Uterus (tissue), 4 donors: ENCODE data around the gene KIAA1755. TPM values are rescaled to one million over a fixed set of nuclear protein-coding genes. Genes with fewer than 3 reads are reported as not detected.

Source experiments
- DNase-seq, 2 donors: peaks; one replicate each; pipeline ENCODE4 v3.0.0-alpha.2; 2019 to 2020
- H3K27ac ChIP-seq, 2 donors: fragments of 200-600 bp; sonication (generic); 1 replicate in 1 of 2; 2 replicates in 1 of 2; pipeline ENCODE4 v1.5.1; 2016 to 2018
- H3K27me3 ChIP-seq, 2 donors: fragments of 200-600 bp; sonication (generic); one replicate each; pipeline ENCODE4 v1.5.1; 2018 to 2019; ENCODE audit warnings: control low read depth in 1 of 2
- H3K36me3 ChIP-seq, 2 donors: fragments of 200-600 bp; sonication (generic); one replicate each; pipeline ENCODE4 v1.5.1; 2019; ENCODE audit warnings: control low read depth in 1 of 2
- H3K4me1 ChIP-seq, 2 donors: fragments of 200-600 bp; sonication (generic); one replicate each; pipeline ENCODE4 v1.5.1; 2018 to 2019; ENCODE audit warnings: control low read depth in 1 of 2
- H3K4me3 ChIP-seq, 2 donors: fragments of 200-600 bp; sonication (generic); 1 replicate in 1 of 2; 2 replicates in 1 of 2; pipeline ENCODE4 v1.5.1; 2018 to 2019; ENCODE audit warnings: mild to moderate bottlenecking in 1 of 2
- H3K9me3 ChIP-seq, 2 donors: fragments of 200-600 bp; sonication (generic); one replicate each; pipeline ENCODE4 v1.5.1; 2019; ENCODE audit warnings: control low read depth in 1 of 2
- CTCF ChIP-seq, 4 experiments: fragments of 200-600 bp in 2 of 4; fragments of 450-650 bp in 2 of 4; sonication (generic) in 2 of 4; IDR thresholded peaks; one replicate each; pipeline ENCODE4 v1.5.1; 2016 to 2019; ENCODE audit warnings: antibody characterized with exemption in 4 of 4, mild to moderate bottlenecking in 2 of 4, moderate library complexity in 1 of 4
- POLR2A ChIP-seq, 2 donors: fragments of 450-650 bp; IDR thresholded peaks; one replicate each; pipeline ENCODE4 v1.6.1; 2016; ENCODE audit warnings: antibody characterized with exemption in 2 of 2, mild to moderate bottlenecking in 1 of 2, moderate library complexity in 1 of 2
- intact Hi-C: fragments of 100-400 bp; cut with DNase I; formaldehyde crosslinking; loops from one replicate; pipeline ENCODE4 v1.15.1; 2023; ENCODE audit warnings: low total_unique reads
- total RNA-seq, 4 donors: library from RNA; depleted of rRNA in 3 of 4; stranded (reverse); fragments of >200 nt in 3 of 4; gene quantifications; one replicate each; pipeline versions ENCODE4 v1.1.0 to v1.2.4, GENCODE V29; 2014 to 2023
- donor health status: DM: yes; HTN: yes; CAD: no.

KIAA1755 gene
- total RNA-seq, 4 donors from 2014 or later, result 5.3 to 47.6 (median 15.7) TPM

GRCh38 chr20:38301309-38301708, 40.8 kb upstream of the KIAA1755 start:
- no peak for DNase-seq
- intact Hi-C loops, result no loop called here
- no peaks in the 10 kb centered on the region for H3K27me3 ChIP-seq
- H3K4me3 ChIP-seq, result no peak overlapping the region
- no peak for TF ChIP-seq POLR2A (IDR thresholded peaks at IDR 0.05)
- no peak for TF ChIP-seq CTCF (IDR thresholded peaks at IDR 0.05)
- H3K4me1 ChIP-seq, result no peaks in the 10 kb centered on the region
- H3K9me3 ChIP-seq, result no peaks in the 10 kb centered on the region
- no peaks in the 10 kb centered on the region for H3K36me3 ChIP-seq
- H3K27ac ChIP-seq, result no peak overlapping the region

- no peaks in the 10 kb centered on the region for H3K36me3 ChIP-seq
- intact Hi-C loops, result no loop called here
- no peak for DNase-seq
- no peaks in the 10 kb centered on the region for H3K9me3 ChIP-seq
- TF ChIP-seq POLR2A (IDR thresholded peaks at IDR 0.05) (no peak), CTCF (IDR thresholded peaks at IDR 0.05) (no peak)
- H3K4me3 ChIP-seq, result no peak overlapping the region
- H3K4me1 ChIP-seq, result no peaks in the 10 kb centered on the region
- no peaks in the 10 kb centered on the region for H3K27me3 ChIP-seq
- peak overlapping the region in 1 of 2 donors; percentile 88 for H3K27ac ChIP-seq
Observed at GRCh38 chr20:38300438-38300837, 39.9 kb upstream of the KIAA1755 start.

GRCh38 chr20:38299963-38300362, 39.4 kb upstream of the KIAA1755 start:
- no peaks in the 10 kb centered on the region for H3K4me1 ChIP-seq
- no peaks in the 10 kb centered on the region for H3K36me3 ChIP-seq
- no peak overlapping the region for H3K4me3 ChIP-seq
- H3K9me3 ChIP-seq, result no peaks in the 10 kb centered on the region
- intact Hi-C loops, result no loop called here
- no peaks in the 10 kb centered on the region for H3K27me3 ChIP-seq
- no peak for DNase-seq
- peak overlapping the region; percentile 84 to 88 for H3K27ac ChIP-seq
- TF ChIP-seq POLR2A (IDR thresholded peaks at IDR 0.05) (no peak), CTCF (IDR thresholded peaks at IDR 0.05) (no peak)

GRCh38 chr20:38298768-38299288, 38.3 kb upstream of the KIAA1755 start:
- no peak overlapping the region for H3K4me3 ChIP-seq
- peak overlapping the region; percentile 84 to 88 for H3K27ac ChIP-seq
- H3K9me3 ChIP-seq, result no peaks in the 10 kb centered on the region
- TF ChIP-seq POLR2A (IDR thresholded peaks at IDR 0.05) (peak in 1 of 2 donors; percentile 14), CTCF (IDR thresholded peaks at IDR 0.05) (no peak)
- no peaks in the 10 kb centered on the region for H3K36me3 ChIP-seq
- no peaks in the 10 kb centered on the region for H3K27me3 ChIP-seq
- peak; percentile 89 to 91 for DNase-seq
- intact Hi-C loops, result no loop called here
- H3K4me1 ChIP-seq, result no peaks in the 10 kb centered on the region

- no peaks in the 10 kb centered on the region for H3K4me1 ChIP-seq
- no peaks in the 10 kb centered on the region for H3K9me3 ChIP-seq
- H3K4me3 ChIP-seq, result no peak overlapping the region
- no peaks in the 10 kb centered on the region for H3K27me3 ChIP-seq
- TF ChIP-seq POLR2A (IDR thresholded peaks at IDR 0.05), result no peak
- TF ChIP-seq CTCF (IDR thresholded peaks at IDR 0.05), result no peak
- DNase-seq, result no peak
- peak overlapping the region; percentile 84 to 88 for H3K27ac ChIP-seq
- intact Hi-C loops, result no loop called here
- no peaks in the 10 kb centered on the region for H3K36me3 ChIP-seq
Observed at GRCh38 chr20:38297916-38298674, 37.6 kb upstream of the KIAA1755 start.
